Left renal pelvis (tissue), 4 donors: ENCODE results near the gene COPS7B. TPM values are rescaled to one million over a fixed set of nuclear protein-coding genes. Genes with fewer than 3 reads are reported as not detected.
A peak's percentile ranks its signal among the peaks of the same experiment; 100 is the strongest.
"Not testable (repeated sequence)": the region's sequence is repeated elsewhere in the genome, so short reads cannot be mapped to it uniquely, and the experiment has no call there.

Experiments used
- DNase-seq, 4 donors: peaks; one replicate each; pipeline ENCODE4 v3.0.0-alpha.2; 2013; ENCODE audit warnings: low read depth in 4 of 4, low spot score in 3 of 4
- polyA plus RNA-seq, 4 donors: library from polyadenylated mRNA; unstranded; fragments of 120-200 nt; gene quantifications; one replicate each; pipeline ENCODE4 v1.2.1, GENCODE V29; 2013; ENCODE audit not compliant: insufficient read length in 4 of 4

The COPS7B gene
- 10 to 100 TPM; 45.3 to 68.1 (median 53.7) TPM for polyA plus RNA-seq

GRCh38 chr2:231786177-231786916, at the start of gene COPS7B:
COPS7B (plus strand) TSS chr2:231786445; CDS start chr2:231788571, 2,126 bp downstream.
- DNase-seq: peak; percentile 64 to 80 (median 77)

GRCh38 chr2:231737761-231738160, 48.5 kb upstream of the COPS7B start:
- no peak for DNase-seq

- no peak for DNase-seq
These were observed 42.7 kb upstream of the COPS7B start for GRCh38 chr2:231743376-231744116.

- DNase-seq: no peak
These were observed 40.8 kb upstream of the COPS7B start for GRCh38 chr2:231745303-231746038.

GRCh38 chr2:231748153-231748896, 37.9 kb upstream of the COPS7B start:
- not testable (repeated sequence) for DNase-seq

GRCh38 chr2:231749016-231749415, 37.2 kb upstream of the COPS7B start:
- not testable (repeated sequence) for DNase-seq

- DNase-seq: no peak
These were observed 35.0 kb upstream of the COPS7B start for GRCh38 chr2:231751042-231751815.

GRCh38 chr2:231752061-231752460, 34.2 kb upstream of the COPS7B start:
- no peak for DNase-seq

GRCh38 chr2:231761735-231762134, 24.5 kb upstream of the COPS7B start:
- DNase-seq: no peak

- DNase-seq: no peak
These were observed 22.1 kb upstream of the COPS7B start for GRCh38 chr2:231764124-231764523.

- no peak for DNase-seq
These were observed 21.5 kb upstream of the COPS7B start for GRCh38 chr2:231764760-231765159.

GRCh38 chr2:231765496-231765929, 20.7 kb upstream of the COPS7B start:
- no peak for DNase-seq

GRCh38 chr2:231769170-231770136, 16.8 kb upstream of the COPS7B start:
- no peak for DNase-seq

GRCh38 chr2:231780123-231780908, 5.9 kb upstream of the COPS7B start:
- DNase-seq: no peak

GRCh38 chr2:231780909-231781797, 5.1 kb upstream of the COPS7B start, which contains the start of gene PDE6D:
PDE6D (minus strand) TSS chr2:231781282; CDS start chr2:231781114, 168 bp downstream.
- peak; percentile 96 to 100 (median 98) for DNase-seq
